Measurements from ENCODE around the gene ACOX2.

The ACOX2 gene

GRCh38 chr3:58471025-58471887 lies 65.7 kb downstream of the ACOX2 start:
- DNase-seq = peak; percentile 97

- no peak for DNase-seq
Measured at GRCh38 chr3:58470363-58471024, 66.5 kb downstream of the ACOX2 start.

GRCh38 chr3:58469096-58469495 lies 67.9 kb downstream of the ACOX2 start:
- DNase-seq = no peak

- no peak for DNase-seq
Measured at GRCh38 chr3:58466899-58467563, 70.0 kb downstream of the ACOX2 start.

GRCh38 chr3:58464866-58465265 lies 72.1 kb downstream of the ACOX2 start:
- peak; percentile 64 for DNase-seq

- DNase-seq = no peak
Measured at GRCh38 chr3:58463942-58464271, 73.1 kb downstream of the ACOX2 start.

GRCh38 chr3:58463181-58463941 lies 73.6 kb downstream of the ACOX2 start:
- DNase-seq = peak; percentile 94

GRCh38 chr3:58462829-58463180 lies 74.2 kb downstream of the ACOX2 start:
- no peak for DNase-seq

- no peak for DNase-seq
Measured at GRCh38 chr3:58459160-58459559, 77.8 kb downstream of the ACOX2 start.

Measured in activated CD4-positive, alpha-beta T cell treated with anti-CD3 and anti-CD28 coated beads, Interleukin-2, amount 50 U/mL, for 16 hours (primary cell).